Umbilical cord (tissue), 2 donors: ENCODE results near the gene KCNJ15. TPM values are rescaled to one million over a fixed set of nuclear protein-coding genes. Genes with fewer than 3 reads are reported as not detected.
A peak's percentile ranks its signal among the peaks of the same experiment; 100 is the strongest.
"Not testable (repeated sequence)": the region's sequence is repeated elsewhere in the genome, so short reads cannot be mapped to it uniquely, and the experiment has no call there.

Experiments
- DNase-seq: peaks from one replicate; pipeline ENCODE4 v3.0.0-alpha.2; 2015; ENCODE audit warnings: low spot score
- total RNA-seq: library from RNA; depleted of rRNA; stranded (reverse); fragments of >200 nt; gene quantifications from one replicate; pipeline ENCODE4 v1.2.3, GENCODE V29; 2014; ENCODE audit warnings: low replicate concordance; ENCODE audit not compliant: insufficient read depth

KCNJ15 gene
- 4.8 TPM for total RNA-seq

DNA sequence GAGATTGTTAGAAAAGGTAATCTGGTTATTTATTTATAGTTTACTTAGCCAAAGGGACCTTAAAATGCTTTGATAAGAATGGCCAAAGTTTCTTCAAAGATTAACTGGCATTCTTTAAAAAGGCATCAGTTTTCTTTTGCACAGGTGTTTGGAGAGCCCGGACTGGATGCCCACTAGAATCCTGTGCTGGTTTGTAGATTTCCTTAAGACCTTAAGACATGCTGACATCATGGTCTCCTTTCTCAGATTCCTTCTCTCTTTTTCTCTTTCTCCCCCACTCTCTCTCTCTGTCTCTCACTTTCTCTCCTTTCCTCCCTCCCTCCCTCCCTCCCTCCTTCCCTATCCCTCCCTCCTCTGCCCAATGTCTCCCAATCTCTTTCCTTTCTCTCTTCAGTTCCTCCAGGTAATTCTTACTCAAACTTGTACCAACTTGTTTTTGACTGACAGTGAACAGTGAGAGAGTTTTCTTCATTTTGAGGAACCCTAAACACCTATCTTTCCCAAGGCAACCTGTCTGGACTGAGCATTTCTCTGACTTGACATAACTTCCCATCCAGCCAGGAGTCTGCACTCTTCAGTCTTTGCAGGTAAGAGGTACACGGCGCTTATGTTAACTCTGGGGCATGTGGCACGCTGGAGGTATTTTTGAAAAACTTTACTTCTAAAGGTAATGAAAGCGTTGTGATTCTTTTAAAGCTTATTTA is at the start of gene KCNJ15:
Gene KCNJ15, plus strand, starts transcription at position 393 of the 704 bp plus-strand sequence. CDS start 42,271 bp downstream, outside the sequence.
- peak; percentile 53 for DNase-seq

DNA sequence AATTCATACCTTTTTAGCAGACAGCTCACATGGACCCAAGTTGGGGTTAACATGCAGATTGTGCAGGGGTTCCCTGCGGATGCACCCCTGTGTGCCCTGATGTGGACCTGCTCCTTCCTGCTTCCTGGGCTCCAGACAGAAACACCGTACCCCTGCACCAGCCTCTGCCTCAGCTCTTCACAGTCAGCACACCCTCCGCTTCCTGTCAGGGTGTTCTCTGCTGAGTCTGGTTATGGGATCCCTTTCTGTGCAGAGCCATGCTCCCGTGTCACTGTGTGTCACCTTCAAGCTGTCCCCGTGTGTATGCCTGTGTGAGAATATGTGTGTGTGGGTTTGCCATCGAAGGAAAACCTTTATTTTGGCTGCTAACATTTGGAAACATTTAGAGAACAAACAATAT is 48.7 kb upstream of the KCNJ15 start:
- DNase-seq = no peak

DNA sequence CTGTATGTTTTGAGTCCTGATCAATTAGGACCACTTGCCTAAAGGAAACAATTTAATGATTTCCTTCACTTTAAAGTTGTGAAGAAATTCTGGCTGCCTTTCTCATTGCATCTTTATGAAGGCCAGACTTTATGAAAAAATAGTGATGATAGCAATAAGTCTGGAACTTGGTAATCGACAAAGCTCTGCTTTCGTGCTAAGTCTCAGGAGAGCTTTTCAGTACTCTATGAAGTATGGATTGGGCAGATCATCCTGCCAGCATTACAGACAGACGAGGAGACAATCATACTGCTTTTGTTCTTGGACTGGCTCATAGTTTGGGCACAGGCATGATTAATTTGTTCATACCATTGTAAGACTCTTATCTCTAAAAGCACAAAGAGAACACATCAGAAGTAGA is 45.5 kb upstream of the KCNJ15 start:
- no peak for DNase-seq

DNA sequence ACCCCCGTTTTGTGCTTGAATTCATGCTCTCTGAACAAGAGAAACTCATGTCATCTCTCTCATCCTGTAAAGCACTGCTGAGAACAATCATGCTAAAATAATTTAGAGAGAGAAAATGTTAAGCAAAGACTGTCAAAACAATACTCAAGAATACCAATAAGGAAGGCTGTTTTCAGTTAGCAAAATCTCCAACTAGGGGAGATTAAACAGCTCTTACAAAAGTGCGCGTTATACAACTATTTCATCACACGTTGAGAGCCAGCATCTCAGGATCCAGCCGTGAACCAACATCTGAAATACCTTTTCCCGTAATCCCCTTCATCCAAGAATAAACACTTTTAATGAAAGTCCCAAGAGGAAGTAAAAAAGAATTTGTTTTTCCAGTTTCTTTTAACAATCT is 44.1 kb upstream of the KCNJ15 start:
- no peak for DNase-seq

DNA sequence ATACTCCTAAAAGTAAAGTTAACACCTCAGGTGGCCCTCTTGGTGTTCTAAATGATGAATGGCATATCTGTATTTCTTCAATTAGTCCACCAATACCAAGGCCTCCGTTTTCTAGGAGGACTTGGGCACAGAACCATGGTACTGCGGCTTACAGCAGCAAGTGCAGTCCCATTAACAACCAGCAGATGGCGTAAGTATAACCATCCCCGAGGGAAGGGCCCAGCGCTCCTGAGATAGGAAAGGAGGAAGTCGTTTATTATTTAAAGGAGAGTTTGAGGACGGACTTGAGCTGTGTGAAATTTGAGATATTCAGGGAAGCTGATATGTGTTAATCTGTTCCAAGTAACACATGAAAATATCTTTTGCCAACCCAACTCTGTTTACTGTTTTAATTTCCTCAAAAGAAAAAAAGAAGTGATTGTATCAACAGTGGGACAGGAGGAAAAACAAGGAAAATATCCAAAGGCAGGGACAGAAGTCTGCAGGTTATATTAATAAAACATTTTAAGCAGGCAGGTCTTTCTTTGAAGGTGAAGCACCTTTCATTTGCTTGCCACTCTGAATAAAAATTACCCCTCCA is 37.7 kb upstream of the KCNJ15 start:
- peak; percentile 76 for DNase-seq

DNA sequence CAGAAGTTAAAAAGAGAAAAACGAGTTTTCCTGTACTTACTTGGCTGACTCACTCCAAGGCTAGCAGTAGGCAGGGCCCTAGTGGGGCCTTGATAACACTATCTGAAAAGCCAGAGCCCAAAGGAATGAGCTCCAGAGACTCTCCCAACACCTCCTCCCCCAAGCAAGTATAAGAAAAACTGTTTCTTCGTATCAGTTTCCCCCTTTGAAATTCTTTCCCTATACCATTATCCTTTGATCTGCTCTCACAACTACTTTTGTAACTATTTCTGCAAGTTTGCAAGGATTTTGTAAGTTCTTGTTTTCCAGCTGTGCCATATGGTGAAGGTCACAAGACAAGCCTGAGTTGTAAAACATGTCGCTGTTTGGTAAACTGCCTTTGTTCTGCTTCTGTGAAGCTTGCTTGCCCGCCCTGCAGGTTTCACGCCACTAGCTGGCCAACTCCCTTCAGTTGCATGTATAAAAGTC is 36.5 kb upstream of the KCNJ15 start:
- peak; percentile 51 for DNase-seq

DNA sequence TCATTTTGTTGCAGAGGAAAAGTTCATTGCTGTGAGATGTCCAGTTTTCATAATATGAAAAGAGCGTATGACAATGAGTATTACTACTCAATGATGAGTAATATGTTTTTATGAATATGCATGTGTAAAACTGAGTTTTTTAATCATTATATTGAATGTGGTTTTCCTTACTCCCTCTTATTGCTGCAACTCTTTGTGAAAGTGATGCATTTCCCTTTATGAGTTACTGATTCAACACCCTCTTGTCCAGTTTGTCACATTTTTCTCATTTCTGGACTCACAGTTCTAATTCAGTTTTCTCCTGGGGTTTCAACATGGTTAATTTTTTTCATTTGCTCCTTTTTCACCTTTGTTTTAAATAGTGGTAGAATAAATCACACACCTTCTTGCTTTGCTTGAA is 35.2 kb upstream of the KCNJ15 start:
- DNase-seq = no peak

DNA sequence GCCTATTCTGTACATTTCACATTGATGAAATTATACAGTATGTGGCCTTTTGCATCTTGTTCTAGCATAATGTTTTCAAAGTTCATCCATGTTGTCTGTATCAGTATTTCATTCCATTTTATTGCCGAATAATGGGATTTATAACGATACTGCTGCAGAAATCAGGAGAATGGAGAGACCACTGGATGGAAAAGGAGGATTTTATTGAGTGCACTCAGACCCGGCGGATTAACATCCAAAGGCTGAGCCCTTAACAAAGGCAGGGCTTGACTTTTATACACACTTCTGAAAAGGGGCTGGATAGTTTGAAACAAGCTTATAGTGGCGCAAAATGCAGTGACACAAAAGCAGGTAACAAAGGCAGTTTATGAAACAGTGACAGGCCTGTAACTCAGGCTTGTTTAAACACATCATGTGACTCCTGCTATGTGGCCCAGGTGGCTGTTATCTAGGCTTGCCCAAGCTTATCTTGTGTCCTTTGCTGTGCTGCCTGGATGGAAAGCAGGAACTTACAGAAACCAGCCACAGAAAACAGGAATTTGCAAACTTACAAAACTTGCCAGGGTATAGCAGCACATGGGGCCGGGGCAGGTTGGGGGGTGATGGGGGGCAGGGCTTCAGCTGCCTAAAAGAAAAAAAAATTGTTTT is 32.8 kb upstream of the KCNJ15 start:
- no peak for DNase-seq

DNA sequence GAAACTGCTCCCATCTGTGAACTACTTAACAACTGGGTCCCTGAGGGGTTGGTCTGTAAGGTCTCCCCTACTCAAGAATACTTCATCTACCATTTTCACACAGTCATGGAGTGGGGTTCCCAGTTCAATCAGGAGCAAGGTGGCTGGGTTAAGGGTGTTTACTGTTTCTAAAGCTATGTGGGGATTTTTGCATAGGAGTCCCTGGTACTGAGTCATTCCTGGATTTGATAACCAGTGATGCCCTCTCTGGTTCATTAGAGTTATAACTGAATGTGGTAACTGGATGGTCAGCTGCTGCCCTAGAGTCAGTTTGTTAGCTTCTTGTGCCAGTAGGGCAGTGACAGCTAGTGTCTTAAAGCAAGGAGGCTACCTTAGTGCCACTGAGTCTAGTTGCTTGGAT is 29.4 kb upstream of the KCNJ15 start:
- DNase-seq = no peak

DNA sequence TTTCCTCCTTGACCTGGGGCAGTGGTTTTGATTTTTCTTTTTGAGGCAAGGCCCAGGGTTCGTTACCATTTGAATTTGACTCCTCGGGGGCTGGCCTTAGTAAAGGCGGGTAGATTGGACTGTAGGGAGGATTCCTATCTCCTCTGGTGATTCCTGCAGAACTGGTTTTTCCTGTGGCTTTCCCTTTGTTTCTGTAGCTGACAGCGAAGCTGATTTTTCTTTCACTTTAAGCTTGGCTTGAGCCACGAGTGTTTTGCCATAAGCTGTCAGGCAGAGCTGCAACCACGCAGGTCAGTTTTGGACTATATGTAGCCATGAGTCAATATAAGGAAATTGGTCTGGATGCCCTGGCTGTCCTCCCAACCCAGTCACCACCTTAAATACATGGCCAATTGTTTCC is 28.7 kb upstream of the KCNJ15 start:
- peak; percentile 20 for DNase-seq

DNA sequence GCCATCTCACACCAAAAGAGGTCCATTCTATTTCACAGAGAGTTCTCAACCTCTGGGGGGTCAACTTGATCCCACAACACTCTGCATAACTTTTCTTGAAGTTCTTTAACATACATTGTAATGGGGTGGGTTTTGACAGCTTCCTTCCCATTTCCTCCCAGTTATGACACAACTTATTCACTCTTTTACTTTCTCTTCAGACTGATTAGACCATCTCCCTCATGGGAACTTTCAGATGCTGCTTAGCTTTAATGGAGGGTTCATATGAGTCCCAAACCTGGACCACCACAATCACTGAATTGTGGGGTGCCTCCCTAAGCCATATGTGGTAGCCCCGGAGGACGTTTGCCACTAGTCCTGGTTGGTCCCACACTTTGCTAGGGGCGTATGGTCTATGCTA is 28.3 kb upstream of the KCNJ15 start:
- DNase-seq = no peak

DNA sequence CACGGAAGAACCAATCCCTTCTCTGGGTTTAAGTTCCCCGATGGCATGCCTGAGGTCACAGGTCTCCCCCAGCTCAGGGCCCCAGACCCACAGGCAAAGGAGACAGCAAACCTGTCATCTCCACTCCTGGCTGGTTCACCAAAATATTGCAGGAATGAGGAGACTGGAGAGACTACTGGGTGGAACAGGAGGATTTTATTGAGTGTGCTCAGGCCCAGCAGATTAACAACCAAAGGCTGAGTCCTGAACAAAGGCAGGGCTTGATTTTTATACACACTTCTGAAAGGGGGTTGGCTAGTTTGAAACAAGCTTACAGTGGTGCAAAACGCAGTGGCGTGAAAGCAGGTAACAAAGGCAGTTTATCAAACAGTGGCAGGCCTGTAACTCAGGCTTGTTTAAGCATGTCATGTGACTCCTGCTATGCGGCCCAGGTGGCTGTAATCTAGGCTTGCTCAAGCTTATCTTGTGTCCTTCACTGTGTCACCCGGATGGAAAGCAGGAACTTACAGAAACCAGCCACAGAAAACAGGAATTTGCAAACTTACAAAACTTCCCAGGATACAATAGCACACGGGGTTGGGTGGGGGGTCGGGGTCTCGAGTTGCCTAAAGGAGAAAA is 27.4 kb upstream of the KCNJ15 start:
- no peak for DNase-seq

DNA sequence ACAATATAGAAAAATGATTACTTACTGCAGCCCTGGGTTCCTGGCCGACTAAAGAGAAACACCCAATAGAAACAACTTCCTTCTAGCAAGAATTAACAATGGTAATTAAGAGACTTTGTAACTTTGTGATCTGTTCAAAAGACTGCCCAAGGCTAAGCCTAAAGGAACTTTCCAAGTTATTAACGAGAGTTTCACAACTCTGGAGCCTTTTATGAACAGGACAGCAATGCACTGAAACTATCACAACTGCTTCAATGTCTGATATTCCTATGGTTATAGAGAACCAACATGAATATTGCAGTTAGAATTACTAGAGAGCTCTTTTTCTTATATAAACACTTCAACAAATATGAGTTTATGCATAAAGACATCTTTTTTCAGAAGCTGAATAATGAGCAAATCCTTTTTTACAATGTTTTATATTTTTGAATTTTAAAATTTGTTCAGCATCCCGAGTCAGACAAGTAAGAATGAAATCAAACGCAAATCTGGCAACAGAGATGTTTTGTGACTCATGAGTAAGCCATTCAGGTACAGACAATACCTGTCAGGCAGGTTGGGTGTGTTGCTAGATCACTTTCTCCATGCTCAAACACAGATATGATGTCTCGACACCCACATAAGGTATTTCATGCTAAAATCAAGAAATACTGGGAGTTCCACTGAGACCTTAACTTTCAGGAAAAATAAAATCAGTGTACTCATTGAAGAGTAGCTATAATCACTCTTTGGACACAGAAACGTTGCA is 22.2 kb upstream of the KCNJ15 start:
- DNase-seq = peak; percentile 77

DNA sequence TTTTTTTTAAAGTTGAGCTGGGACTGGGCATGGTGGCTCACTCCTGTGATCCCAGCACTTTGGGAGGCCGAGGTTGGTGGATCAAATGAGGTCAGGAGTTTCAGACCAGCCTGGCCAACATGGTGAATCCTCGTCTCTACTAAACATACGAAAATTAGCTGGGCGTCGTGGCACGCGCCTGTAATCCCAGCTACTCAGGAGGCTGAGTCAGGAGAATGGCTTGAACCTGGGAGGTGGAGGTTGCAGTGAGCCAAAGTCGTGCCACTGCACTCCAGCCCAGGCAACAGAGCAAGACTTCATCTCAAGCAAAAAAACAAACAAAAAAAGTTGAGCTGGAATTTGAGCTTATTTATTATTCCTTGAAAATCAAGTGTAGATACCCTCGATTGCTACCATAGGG is 21.5 kb upstream of the KCNJ15 start:
- not testable (repeated sequence) for DNase-seq

DNA sequence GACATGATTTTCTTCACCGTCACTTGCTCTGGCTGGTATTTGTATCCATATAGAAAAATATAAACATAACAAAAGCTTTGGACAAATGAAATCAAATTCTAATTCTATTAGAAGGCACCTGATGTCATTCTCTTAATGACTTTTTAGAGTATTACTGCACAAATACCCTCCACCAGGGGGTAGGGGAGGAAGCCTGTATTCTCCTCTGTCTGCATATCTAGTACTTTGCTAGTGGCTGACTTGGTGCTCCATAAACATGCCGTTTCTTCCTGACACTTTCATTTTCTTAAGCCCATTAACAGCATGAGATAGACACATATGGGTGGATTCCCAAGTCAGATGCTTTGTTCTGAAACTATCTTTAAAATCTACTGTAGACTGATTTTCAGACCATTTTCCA is 20.6 kb upstream of the KCNJ15 start:
- DNase-seq = no peak

DNA sequence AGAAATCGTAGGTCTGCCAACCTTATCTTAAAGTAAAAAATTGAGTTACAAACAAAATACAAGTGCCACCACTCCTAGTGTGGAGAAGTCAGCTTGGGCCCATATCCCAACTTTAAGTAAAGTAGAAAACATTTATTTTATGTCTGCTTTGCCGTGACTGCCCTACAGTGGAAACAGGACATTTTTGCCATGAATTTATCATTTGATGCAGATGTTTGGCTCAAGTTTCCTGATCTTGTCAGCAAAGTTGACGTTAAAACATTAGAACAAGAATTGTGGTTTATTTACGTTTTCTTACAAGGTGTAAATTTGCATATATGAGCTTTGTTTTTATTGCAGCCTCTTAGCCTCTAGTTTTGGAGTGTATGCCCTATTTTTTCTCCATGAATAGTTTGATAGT is 17.1 kb upstream of the KCNJ15 start:
- DNase-seq = no peak

DNA sequence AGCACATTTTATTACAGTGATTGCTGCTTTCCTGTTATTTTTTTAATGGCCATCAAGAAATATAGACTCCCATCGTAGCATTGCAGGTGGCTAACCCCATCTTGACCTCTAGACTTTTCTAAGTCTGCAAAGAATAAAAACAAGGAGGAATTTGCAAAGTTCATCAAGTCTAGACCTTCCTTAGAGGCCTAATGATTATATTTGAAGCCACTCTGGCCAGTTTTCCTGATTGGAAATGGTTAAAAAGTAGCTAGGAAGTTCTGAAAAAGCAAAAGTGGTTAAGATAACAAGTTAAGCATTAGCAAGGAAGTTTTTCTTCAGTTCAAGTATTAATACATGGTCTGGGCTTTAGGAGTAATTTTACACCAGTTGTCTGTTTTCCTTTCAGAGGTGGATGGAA is 16.7 kb upstream of the KCNJ15 start:
- peak; percentile 28 for DNase-seq

DNA sequence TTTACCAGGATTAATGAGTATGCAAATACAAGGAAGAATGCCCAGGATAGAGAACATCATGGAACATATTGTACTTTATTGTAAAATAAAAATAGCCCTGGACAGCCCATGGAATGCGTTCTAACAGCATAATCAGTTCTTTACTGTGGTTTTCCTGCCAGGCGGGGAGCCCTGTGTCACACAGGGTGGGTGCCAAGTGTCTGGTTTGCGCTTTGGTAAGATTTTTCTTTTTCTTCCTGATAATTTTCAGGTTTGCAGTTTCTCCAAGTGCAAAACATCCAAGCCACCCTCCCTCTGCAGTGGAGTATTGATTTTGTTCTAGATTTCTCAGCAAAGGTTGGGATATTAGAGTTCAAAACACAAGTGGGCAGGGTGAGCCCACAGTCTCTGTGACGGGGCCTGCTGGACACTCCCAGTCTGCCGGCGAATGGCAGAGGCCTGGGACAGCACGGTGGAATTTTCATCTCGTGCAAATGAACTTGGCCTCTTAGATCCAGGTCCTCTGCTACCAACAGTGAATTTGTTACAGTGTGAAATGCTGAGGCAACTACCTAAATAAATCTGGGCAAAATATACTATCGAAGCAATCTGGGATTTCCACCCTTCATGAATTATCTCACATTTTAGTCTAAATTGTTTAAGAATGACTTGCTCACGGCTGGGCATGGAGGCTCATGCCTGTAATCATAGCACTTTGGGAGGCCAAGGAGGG is 15.6 kb upstream of the KCNJ15 start:
- DNase-seq = no peak

DNA sequence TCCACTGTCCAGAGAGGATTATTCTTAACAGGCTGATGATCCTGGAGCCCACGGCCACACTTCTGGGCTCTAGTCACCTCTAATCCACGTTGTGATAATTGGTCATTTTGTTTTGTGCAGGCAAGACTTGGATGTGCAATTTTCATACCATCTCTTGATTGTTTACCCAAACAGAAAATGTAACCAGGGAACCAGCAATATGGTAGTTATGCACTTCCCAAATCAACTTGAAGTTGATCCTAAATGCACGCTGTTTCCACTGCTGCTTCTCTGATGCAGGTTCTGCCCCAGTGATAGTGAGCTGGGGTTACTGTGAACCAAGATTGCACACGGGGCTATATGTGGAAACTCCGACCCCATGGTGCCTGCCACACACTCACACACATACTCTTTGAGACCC is 14.7 kb upstream of the KCNJ15 start:
- no peak for DNase-seq

DNA sequence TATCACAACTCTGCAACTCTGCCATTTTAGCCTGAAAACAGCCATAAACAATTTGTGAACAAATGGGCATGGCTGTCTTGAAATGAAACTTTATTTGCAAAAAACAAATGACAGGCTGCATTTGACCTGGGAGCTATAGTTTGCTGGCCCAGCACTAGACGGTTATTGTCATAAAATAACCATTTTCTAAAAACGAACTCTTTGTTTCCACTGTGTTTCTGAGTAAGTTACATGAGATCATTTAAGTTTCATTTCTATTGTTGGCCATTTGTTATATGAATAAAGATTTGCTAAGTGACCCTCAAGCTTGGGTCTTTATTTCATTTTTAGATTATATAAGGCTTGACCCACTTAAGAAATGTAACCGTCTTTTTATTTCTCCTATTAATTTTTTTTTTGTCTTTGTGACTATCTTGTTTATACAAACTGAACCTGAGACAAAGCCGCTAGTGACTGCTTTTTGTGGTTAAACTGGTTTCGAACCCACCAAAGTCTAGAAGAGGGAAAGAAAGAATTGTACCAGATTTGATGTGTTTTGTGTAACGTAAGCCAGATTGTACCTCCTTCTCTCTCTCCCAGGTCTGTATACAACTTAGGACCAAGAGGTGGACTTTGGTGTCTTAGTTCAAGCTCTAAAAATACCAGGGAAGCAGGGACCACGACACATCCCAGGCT is 12.9 kb upstream of the KCNJ15 start:
- no peak for DNase-seq

DNA sequence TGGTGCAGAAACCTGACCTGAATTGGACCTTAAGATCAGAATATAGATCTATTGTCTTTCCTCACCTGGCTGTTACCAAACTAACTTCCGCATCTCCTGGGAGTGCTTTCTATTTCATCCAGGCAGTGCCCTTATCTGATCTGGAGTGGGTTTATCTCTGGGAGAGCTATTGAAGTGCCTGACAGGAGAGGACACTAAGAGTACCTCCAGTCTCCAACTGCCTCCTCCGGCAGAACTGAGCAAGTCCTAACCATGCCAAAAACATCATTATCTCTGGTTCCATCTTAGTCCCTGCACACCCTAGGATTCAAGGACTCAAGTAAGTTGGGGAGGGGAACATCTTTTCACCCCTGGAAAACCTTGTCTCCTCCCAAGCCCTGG is 12.4 kb upstream of the KCNJ15 start:
- DNase-seq = no peak
